ENCODE measurements around the gene SMG5. TPM values are rescaled to one million over a fixed set of nuclear protein-coding genes. Genes with fewer than 3 reads are reported as not detected.

SMG5 gene
- total RNA-seq, 1 donor from 2014 or later: 57.4 TPM

DNA sequence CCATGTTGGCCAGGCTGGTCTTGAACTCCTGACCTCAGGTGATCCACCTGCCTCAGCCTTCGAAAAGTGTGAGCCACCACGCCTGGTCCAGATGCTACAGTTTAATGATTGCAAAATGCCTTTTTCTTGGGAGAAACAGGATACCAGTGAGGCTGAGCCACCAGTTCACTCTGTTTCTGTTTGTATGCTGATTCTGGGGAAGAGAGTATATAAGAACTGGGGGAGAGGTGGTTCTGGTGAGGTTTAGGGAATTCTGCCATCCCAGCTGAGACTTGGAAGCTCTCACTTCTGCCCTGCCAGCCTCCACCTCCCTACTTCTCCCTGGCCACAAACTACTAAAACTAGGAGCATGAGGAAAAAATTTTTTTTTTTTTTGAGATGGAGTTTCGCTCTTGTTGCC lies 77.9 kb downstream of the SMG5 start:
- Histone ChIP-seq H3K4me3 (ENCODE audit: low read depth, low read length) (no peak overlapping the region), H3K27me3 (ENCODE audit: control insufficient read depth, insufficient read depth, low read length) (no peaks in the 10 kb centered on the region), H3K36me3 (ENCODE audit: control insufficient read depth, insufficient read depth, low read length) (peaks cover 5% of the 10 kb centered on the region)
- FAIRE-seq: no peak
- no peak for DNase-seq (ENCODE audit: low read depth)
- TF ChIP-seq, protein P1, sequence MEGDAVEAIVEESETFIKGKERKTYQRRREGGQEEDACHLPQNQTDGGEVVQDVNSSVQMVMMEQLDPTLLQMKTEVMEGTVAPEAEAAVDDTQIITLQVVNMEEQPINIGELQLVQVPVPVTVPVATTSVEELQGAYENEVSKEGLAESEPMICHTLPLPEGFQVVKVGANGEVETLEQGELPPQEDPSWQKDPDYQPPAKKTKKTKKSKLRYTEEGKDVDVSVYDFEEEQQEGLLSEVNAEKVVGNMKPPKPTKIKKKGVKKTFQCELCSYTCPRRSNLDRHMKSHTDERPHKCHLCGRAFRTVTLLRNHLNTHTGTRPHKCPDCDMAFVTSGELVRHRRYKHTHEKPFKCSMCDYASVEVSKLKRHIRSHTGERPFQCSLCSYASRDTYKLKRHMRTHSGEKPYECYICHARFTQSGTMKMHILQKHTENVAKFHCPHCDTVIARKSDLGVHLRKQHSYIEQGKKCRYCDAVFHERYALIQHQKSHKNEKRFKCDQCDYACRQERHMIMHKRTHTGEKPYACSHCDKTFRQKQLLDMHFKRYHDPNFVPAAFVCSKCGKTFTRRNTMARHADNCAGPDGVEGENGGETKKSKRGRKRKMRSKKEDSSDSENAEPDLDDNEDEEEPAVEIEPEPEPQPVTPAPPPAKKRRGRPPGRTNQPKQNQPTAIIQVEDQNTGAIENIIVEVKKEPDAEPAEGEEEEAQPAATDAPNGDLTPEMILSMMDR (IDR thresholded peaks at IDR 0.05; ENCODE audit: insufficient read depth, low read length, severe bottlenecking): no peak

DNA sequence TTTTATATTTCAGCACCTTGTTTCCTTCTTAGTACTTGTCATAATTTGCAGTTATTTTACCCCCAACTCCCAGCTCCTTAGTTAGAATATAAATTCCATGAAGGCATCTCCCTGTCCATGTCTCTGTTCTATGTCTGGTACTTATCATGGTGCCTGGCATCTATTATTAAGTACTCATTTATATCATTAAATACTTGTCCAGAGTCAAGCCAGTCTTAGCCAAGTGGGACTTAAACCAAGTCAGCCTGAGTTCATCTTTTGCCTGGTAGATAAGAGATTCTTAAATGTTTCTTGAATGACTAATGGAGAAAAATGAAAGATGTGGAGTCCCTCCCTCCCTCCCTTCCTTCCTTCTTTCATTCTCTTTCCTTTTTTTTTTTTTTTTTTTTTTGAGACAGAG lies 79.3 kb downstream of the SMG5 start:
- DNase-seq (ENCODE audit: low read depth): peak; percentile 21
- Histone ChIP-seq H3K36me3 (ENCODE audit: control insufficient read depth, insufficient read depth, low read length) (peaks cover 8% of the 10 kb centered on the region), H3K4me3 (ENCODE audit: low read depth, low read length) (no peak overlapping the region), H3K27me3 (ENCODE audit: control insufficient read depth, insufficient read depth, low read length) (no peaks in the 10 kb centered on the region)
- TF ChIP-seq, protein P1 (IDR thresholded peaks at IDR 0.05; ENCODE audit: insufficient read depth, low read length, severe bottlenecking): no peak
- no peak for FAIRE-seq

DNA sequence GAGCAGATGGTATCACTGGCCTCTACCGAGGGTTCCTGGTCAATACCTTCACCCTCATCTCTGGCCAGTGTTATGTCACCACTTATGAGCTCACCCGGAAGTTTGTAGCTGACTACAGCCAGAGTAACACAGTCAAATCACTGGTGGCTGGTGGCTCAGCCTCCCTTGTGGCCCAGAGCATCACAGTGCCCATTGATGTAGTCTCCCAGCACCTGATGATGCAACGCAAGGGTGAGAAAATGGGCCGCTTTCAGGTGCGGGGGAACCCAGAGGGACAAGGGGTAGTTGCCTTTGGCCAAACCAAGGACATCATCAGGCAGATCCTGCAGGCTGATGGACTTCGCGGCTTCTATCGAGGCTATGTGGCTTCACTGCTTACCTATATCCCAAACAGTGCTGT lies 82.6 kb downstream of the SMG5 start:
- H3K4me3 ChIP-seq (ENCODE audit: low read depth, low read length): no peak overlapping the region
- FAIRE-seq (no peak), DNase-seq (ENCODE audit: low read depth) (no peak)
- TF ChIP-seq, protein P1 (IDR thresholded peaks at IDR 0.05; ENCODE audit: insufficient read depth, low read length, severe bottlenecking): no peak
- peaks cover 8% of the 10 kb centered on the region for H3K36me3 ChIP-seq (ENCODE audit: control insufficient read depth, insufficient read depth, low read length)
- no peaks in the 10 kb centered on the region for H3K27me3 ChIP-seq (ENCODE audit: control insufficient read depth, insufficient read depth, low read length)

Other genes with a start within 250 kb of the SMG5 start
- gene UBQLN4, start 229.0 kb downstream of the SMG5 start, total RNA-seq: 13.7 and 17.4 TPM in 2 replicates
- gene LAMTOR2, start 228.0 kb downstream of the SMG5 start, total RNA-seq: 46.6 and 74.6 TPM in 2 replicates
- 30.3 and 83.7 TPM in 2 replicates for gene RAB25, start 221.7 kb downstream of the SMG5 start, total RNA-seq
- 0.13 and 0.53 TPM in 2 replicates for gene MEX3A, start 200.4 kb downstream of the SMG5 start, total RNA-seq
- gene LMNA, start 168.1 kb downstream of the SMG5 start, total RNA-seq: 561 and 638 TPM in 2 replicates
- gene SEMA4A, start 129.2 kb downstream of the SMG5 start, total RNA-seq: 1.8 and 16.9 TPM in 2 replicates
- 5.8 and 7.4 TPM in 2 replicates for gene SLC25A44, start 88.7 kb downstream of the SMG5 start, total RNA-seq
- 55.3 and 55.9 TPM in 2 replicates for gene PMF1, start 69.8 kb downstream of the SMG5 start, total RNA-seq
- gene BGLAP, start 40.6 kb downstream of the SMG5 start, total RNA-seq: 0.51 TPM in 1 of 2 replicates, not detected in the other
- gene PAQR6, start 34.8 kb downstream of the SMG5 start, total RNA-seq: 0.26 and 1.3 TPM in 2 replicates
- gene TMEM79, start 1.5 kb upstream of the SMG5 start, total RNA-seq: 7.1 and 30.7 TPM in 2 replicates
- gene GLMP, start 12.9 kb upstream of the SMG5 start, total RNA-seq: 26.9 and 34.2 TPM in 2 replicates
- gene VHLL, start 16.5 kb upstream of the SMG5 start, total RNA-seq: 0.26 and 0.77 TPM in 2 replicates
- gene CCT3, start 55.5 kb upstream of the SMG5 start, total RNA-seq: 281 and 377 TPM in 2 replicates
- 0.77 TPM in 1 of 2 replicates, not detected in the other for gene TSACC, start 55.7 kb upstream of the SMG5 start, total RNA-seq
- under 0.01 and 0.13 TPM in 2 replicates for gene RHBG, start 86.4 kb upstream of the SMG5 start, total RNA-seq
- 1.3 and 4.9 TPM in 2 replicates for gene MEF2D, start 217.9 kb upstream of the SMG5 start, total RNA-seq